Prostate gland (tissue), 2 donors: ENCODE results near the gene OR10D3. TPM values are rescaled to one million over a fixed set of nuclear protein-coding genes. Genes with fewer than 3 reads are reported as not detected.

ENCODE experiments used
- DNase-seq: peaks from one replicate; pipeline ENCODE4 v3.0.0-alpha.2; 2019; ENCODE audit warnings: low spot score
- H3K27ac ChIP-seq, 2 donors: fragments of 200-600 bp; sonication (generic); 2 replicates each; pipeline ENCODE4 v1.5.1; 2017 to 2019
- H3K27me3 ChIP-seq: fragments of 200-600 bp; sonication (generic); replicated peaks from 2 replicates; pipeline ENCODE4 v1.5.1; 2019; ENCODE audit not compliant: insufficient read depth
- H3K36me3 ChIP-seq, 2 donors: fragments of 200-600 bp; sonication (generic); 1 replicate in 1 of 2; 2 replicates in 1 of 2; pipeline versions ENCODE4 v1.5.1 to v1.8.1; 2017 to 2019
- H3K4me1 ChIP-seq: fragments of 200-600 bp; sonication (generic); replicated peaks from 2 replicates; pipeline ENCODE4 v1.5.1; 2019
- H3K4me3 ChIP-seq, 2 donors: fragments of 200-600 bp; sonication (generic); 2 replicates each; pipeline ENCODE4 v1.5.1; 2017 to 2019
- H3K9me3 ChIP-seq: fragments of 200-600 bp; sonication (generic); 2 replicates; pipeline ENCODE4 v1.5.1; 2017
- POLR2A ChIP-seq: fragments of 450-650 bp; IDR thresholded peaks from one replicate; pipeline ENCODE4 v1.6.1; 2016; ENCODE audit warnings: antibody characterized with exemption, mild to moderate bottlenecking
- POLR2AphosphoS5 ChIP-seq: sonication (generic); formaldehyde crosslinking; IDR thresholded peaks from one replicate; pipeline ENCODE4 v1.6.1; 2017; ENCODE audit warnings: antibody characterized with exemption
- WGBS: methylation state at CpG from one replicate; pipeline ENCODE4 v1.1.5; 2018; 5-methylcytosine and 5-hydroxymethylcytosine counted together
- intact Hi-C: fragments of 100-400 bp; cut with DNase I; formaldehyde crosslinking; loops from one replicate; pipeline ENCODE4 v1.14.2; 2022
- total RNA-seq, 2 donors: library from RNA; depleted of rRNA; stranded (reverse); fragments of >200 nt; gene quantifications; one replicate each; pipeline ENCODE4 v1.1.0, GENCODE V29; 2016
- TF ChIP-seq, protein P1 (sequence below), 4 experiments: fragments of 200-600 bp in 2 of 4; fragments of 450-650 bp in 2 of 4; sonication (generic) in 2 of 4; IDR thresholded peaks; 1 replicate in 3 of 4; 2 replicates in 1 of 4; pipeline ENCODE4 v1.5.1; 2016 to 2019; ENCODE audit warnings: antibody characterized with exemption in 4 of 4, mild to moderate bottlenecking in 2 of 4, moderate library complexity in 2 of 4

Gene OR10D3
- total RNA-seq, 2 donors from 2014 or later = not detected

- intact Hi-C loops = no loop called here
- WGBS = 89% methylated on average over 1 of the region's 1 CpG
- no peak for DNase-seq
These were observed 42.3 kb downstream of the OR10D3 start for GRCh38 chr11:124225471-124225870.

GRCh38 chr11:124233376-124233775 lies 50.2 kb downstream of the OR10D3 start:
- H3K27me3 ChIP-seq = no peaks in the 10 kb centered on the region
- intact Hi-C loops = no loop called here
- no peaks in the 10 kb centered on the region for H3K36me3 ChIP-seq
- H3K27ac ChIP-seq = no peak overlapping the region
- TF ChIP-seq, protein P1, sequence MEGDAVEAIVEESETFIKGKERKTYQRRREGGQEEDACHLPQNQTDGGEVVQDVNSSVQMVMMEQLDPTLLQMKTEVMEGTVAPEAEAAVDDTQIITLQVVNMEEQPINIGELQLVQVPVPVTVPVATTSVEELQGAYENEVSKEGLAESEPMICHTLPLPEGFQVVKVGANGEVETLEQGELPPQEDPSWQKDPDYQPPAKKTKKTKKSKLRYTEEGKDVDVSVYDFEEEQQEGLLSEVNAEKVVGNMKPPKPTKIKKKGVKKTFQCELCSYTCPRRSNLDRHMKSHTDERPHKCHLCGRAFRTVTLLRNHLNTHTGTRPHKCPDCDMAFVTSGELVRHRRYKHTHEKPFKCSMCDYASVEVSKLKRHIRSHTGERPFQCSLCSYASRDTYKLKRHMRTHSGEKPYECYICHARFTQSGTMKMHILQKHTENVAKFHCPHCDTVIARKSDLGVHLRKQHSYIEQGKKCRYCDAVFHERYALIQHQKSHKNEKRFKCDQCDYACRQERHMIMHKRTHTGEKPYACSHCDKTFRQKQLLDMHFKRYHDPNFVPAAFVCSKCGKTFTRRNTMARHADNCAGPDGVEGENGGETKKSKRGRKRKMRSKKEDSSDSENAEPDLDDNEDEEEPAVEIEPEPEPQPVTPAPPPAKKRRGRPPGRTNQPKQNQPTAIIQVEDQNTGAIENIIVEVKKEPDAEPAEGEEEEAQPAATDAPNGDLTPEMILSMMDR (IDR thresholded peaks at IDR 0.05) = no peak
- TF ChIP-seq POLR2A (no peak), POLR2AphosphoS5 (no peak)
- no peak for DNase-seq
- no peak overlapping the region for H3K4me3 ChIP-seq
- WGBS = 43% methylated on average over 1 of the region's 1 CpG
- H3K9me3 ChIP-seq = no peaks in the 10 kb centered on the region
- no peaks in the 10 kb centered on the region for H3K4me1 ChIP-seq

More at GRCh38 chr11:124225471-124225870, 42.3 kb downstream of the OR10D3 start:
- no peaks in the 10 kb centered on the region for H3K9me3 ChIP-seq
- no peaks in the 10 kb centered on the region for H3K4me1 ChIP-seq
- no peak overlapping the region for H3K4me3 ChIP-seq
- TF ChIP-seq POLR2A (no peak), POLR2AphosphoS5 (no peak)
- TF ChIP-seq, protein P1 (IDR thresholded peaks at IDR 0.05) = no peak
- no peaks in the 10 kb centered on the region for H3K27me3 ChIP-seq
- H3K36me3 ChIP-seq = no peaks in the 10 kb centered on the region
- no peak overlapping the region for H3K27ac ChIP-seq

Other genes starting within 250 kb of the OR10D3 start
- gene OR4D5, start 243.7 kb upstream of the OR10D3 start, total RNA-seq = not detected
- not detected for gene OR6T1, start 239.5 kb upstream of the OR10D3 start, total RNA-seq
- not detected for gene OR10S1, start 205.6 kb upstream of the OR10D3 start, total RNA-seq
- not detected for gene OR10G6, start 188.2 kb upstream of the OR10D3 start, total RNA-seq
- under 1 TPM in 1 of 2 donors, not detected in 1; 0.40 TPM for gene OR10G4, start 170.3 kb upstream of the OR10D3 start, total RNA-seq
- not detected for gene OR10G9, start 160.3 kb upstream of the OR10D3 start, total RNA-seq
- under 1 TPM in 1 of 2 donors, not detected in 1; 0.57 TPM for gene OR10G8, start 156.5 kb upstream of the OR10D3 start, total RNA-seq
- gene OR10G7, start 142.0 kb upstream of the OR10D3 start, total RNA-seq = not detected
- gene VWA5A, start 67.9 kb upstream of the OR10D3 start, total RNA-seq = 10 to 100 TPM; 23.3 to 28.9 TPM
- not detected for gene OR8G1, start 57.8 kb downstream of the OR10D3 start, total RNA-seq
- gene OR8G5, start 73.0 kb downstream of the OR10D3 start, total RNA-seq = 1 to 10 TPM in 1 of 2 donors, not detected in 1; 3.0 TPM
- not detected for gene OR8D1, start 130.6 kb downstream of the OR10D3 start, total RNA-seq
- not detected for gene OR8D2, start 136.9 kb downstream of the OR10D3 start, total RNA-seq
- not detected for gene OR8B2, start 201.2 kb downstream of the OR10D3 start, total RNA-seq
- gene OR8B3, start 215.7 kb downstream of the OR10D3 start, total RNA-seq = not detected
- gene OR8B4, start 241.5 kb downstream of the OR10D3 start, total RNA-seq = not detected